PC-3 (cell line): ENCODE data around the gene S100A7A. TPM values are rescaled to one million over a fixed set of nuclear protein-coding genes. Genes with fewer than 3 reads are reported as not detected.

Experiments used
- ATAC-seq: fragments of 200-7000 bp; cut with Tn5 transposase; 2 replicates; pipeline ENCODE4 v1.9.1; 2020; ENCODE audit warnings: mild to moderate bottlenecking, moderate library complexity
- BruUV-seq: library from RNA; stranded (reverse); fragments of 400-500 nt; replicated peaks from 2 replicates; lab custom pipeline; 2021; lab: Mats Ljungman, UMichigan
- CTCF ChIA-PET: fragments of 300-600 bp; sonication (Branson Sonifier 250); formaldehyde crosslinking; loops from one replicate; lab custom pipeline; 2022; ENCODE audit warnings: antibody characterized with exemption; lab: Charles Lee
- POLR2A ChIA-PET: fragments of 300-600 bp; sonication (Branson Sonifier 250); formaldehyde crosslinking; loops from one replicate; lab custom pipeline; 2022; ENCODE audit warnings: antibody characterized with exemption; ENCODE audit not compliant: unreplicated experiment; lab: Charles Lee
- DNase-seq: peaks from one replicate; pipeline ENCODE4 v3.0.0-alpha.2; 2015
- H2AFZ ChIP-seq: fragments of 300-600 bp; sonication (generic); 2 replicates; pipeline ENCODE4 v1.6.0; 2016; ENCODE audit warnings: antibody characterized with exemption, low read length
- H3F3A ChIP-seq: fragments of 300-600 bp; sonication (generic); one replicate; pipeline ENCODE4 v1.6.0; 2017; ENCODE audit warnings: antibody characterized with exemption, low read length, control low read depth, mild to moderate bottlenecking; ENCODE audit not compliant: unreplicated experiment
- H3K27ac ChIP-seq: fragments of 300-600 bp; sonication (generic); 2 replicates; pipeline ENCODE4 v1.5.1; 2016; ENCODE audit warnings: mild to moderate bottlenecking, low read length
- H3K27me3 ChIP-seq: fragments of 300-600 bp; sonication (generic); 2 replicates; pipeline ENCODE4 v1.6.1; 2016; ENCODE audit warnings: low read length, mixed read lengths
- H3K36me3 ChIP-seq: fragments of 300-600 bp; sonication (generic); 2 replicates; pipeline ENCODE4 v1.6.1; 2016; ENCODE audit warnings: low read depth, mixed run types, low read length, mixed read lengths
- H3K4me1 ChIP-seq: fragments of 300-600 bp; sonication (generic); 2 replicates; pipeline ENCODE4 v1.5.1; 2016; ENCODE audit warnings: low read length; ENCODE audit not compliant: insufficient read depth
- H3K4me2 ChIP-seq: fragments of 300-600 bp; sonication (generic); 2 replicates; pipeline ENCODE4 v1.6.0; 2016; ENCODE audit warnings: low read length
- H3K4me3 ChIP-seq: fragments of 300-600 bp; sonication (generic); 2 replicates; pipeline ENCODE4 v1.5.1; 2016; ENCODE audit warnings: mild to moderate bottlenecking, low read length, mixed read lengths
- H3K79me2 ChIP-seq: fragments of 300-600 bp; sonication (generic); 2 replicates; pipeline ENCODE4 v1.6.1; 2017; ENCODE audit warnings: low read length, mixed read lengths
- H3K9ac ChIP-seq: fragments of 300-600 bp; sonication (generic); 2 replicates; pipeline ENCODE4 v1.6.0; 2016; ENCODE audit warnings: mild to moderate bottlenecking, low read length
- H3K9me2 ChIP-seq: fragments of 300-600 bp; sonication (generic); replicated peaks from 2 replicates; pipeline ENCODE4 v1.6.1; 2016; ENCODE audit warnings: mixed run types, low read length, mixed read lengths
- H3K9me3 ChIP-seq: fragments of 300-600 bp; sonication (generic); 2 replicates; pipeline ENCODE4 v1.6.1; 2016; ENCODE audit warnings: low read length, mixed read lengths
- H4K20me1 ChIP-seq: fragments of 300-600 bp; sonication (generic); 2 replicates; pipeline ENCODE4 v1.6.1; 2016; ENCODE audit warnings: low read length, mixed read lengths
- EZH2 ChIP-seq: fragments of 300-600 bp; sonication (generic); IDR thresholded peaks from one replicate; pipeline ENCODE4 v1.6.1; 2017; ENCODE audit warnings: antibody characterized with exemption, mild to moderate bottlenecking, low read length; ENCODE audit not compliant: unreplicated experiment
- EZH2phosphoT487 ChIP-seq: fragments of 300-600 bp; sonication (generic); IDR thresholded peaks from 2 replicates; pipeline ENCODE4 v1.6.1; 2018; ENCODE audit warnings: mild to moderate bottlenecking, antibody characterized with exemption, low read length, borderline replicate concordance
- intact Hi-C: fragments of 100-400 bp; cut with micrococcal nuclease; formaldehyde crosslinking; loops from 2 replicates; pipeline ENCODE4 v1.9.0; 2023
- total RNA-seq: library from RNA; depleted of rRNA; stranded (reverse); fragments of >200 nt; gene quantifications from 2 replicates; pipeline ENCODE4 v1.2.3, GENCODE V29; 2014
- TF ChIP-seq, protein P1 (sequence below): fragments of 300-600 bp; sonication (generic); conservative IDR thresholded peaks from 2 replicates; pipeline ENCODE4 v1.5.1; 2017; ENCODE audit warnings: antibody characterized with exemption, low read depth, mild to moderate bottlenecking, low read length

S100A7A gene
- total RNA-seq, 1 experiment from 2014 or later = not detected

DNA sequence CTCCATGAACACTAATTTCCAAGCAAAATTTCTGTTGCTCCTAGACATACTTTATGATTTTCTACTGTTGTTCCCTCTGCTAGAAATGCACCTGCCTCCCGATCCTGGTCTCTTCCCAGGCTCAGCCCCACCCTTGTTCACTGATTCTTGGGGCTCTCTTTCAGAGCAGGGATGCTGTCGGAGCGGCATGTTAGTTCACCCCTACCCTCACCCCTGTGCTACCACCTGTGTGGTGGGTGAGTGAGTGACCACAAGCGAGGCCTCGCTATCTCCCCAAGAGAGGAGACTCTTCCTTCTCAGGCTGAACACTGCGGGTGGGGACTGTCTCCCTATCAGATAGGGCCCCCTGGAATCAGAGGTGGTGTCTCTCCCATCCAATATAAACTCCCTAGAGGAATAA is 20.5 kb upstream of the S100A7A start:
- CTCF ChIA-PET = no interaction called here
- ATAC-seq (no peak), DNase-seq (no peak)
- Histone ChIP-seq H2AFZ (no peak overlapping the region), H4K20me1 (no peaks in the 10 kb centered on the region), H3K9ac (no peak overlapping the region), H3K4me3 (no peak overlapping the region), H3K9me2 (no peaks in the 10 kb centered on the region), H3K27me3 (peaks cover 62% of the 10 kb centered on the region), H3K27ac (no peak overlapping the region), H3F3A (no peaks in the 10 kb centered on the region), H3K4me2 (peak overlapping the region; percentile 23), H3K4me1 (peaks cover 23% of the 10 kb centered on the region), H3K79me2 (no peaks in the 10 kb centered on the region), H3K36me3 (no peaks in the 10 kb centered on the region), H3K9me3 (no peaks in the 10 kb centered on the region)
- intact Hi-C loops = no loop called here
- TF ChIP-seq, protein P1, sequence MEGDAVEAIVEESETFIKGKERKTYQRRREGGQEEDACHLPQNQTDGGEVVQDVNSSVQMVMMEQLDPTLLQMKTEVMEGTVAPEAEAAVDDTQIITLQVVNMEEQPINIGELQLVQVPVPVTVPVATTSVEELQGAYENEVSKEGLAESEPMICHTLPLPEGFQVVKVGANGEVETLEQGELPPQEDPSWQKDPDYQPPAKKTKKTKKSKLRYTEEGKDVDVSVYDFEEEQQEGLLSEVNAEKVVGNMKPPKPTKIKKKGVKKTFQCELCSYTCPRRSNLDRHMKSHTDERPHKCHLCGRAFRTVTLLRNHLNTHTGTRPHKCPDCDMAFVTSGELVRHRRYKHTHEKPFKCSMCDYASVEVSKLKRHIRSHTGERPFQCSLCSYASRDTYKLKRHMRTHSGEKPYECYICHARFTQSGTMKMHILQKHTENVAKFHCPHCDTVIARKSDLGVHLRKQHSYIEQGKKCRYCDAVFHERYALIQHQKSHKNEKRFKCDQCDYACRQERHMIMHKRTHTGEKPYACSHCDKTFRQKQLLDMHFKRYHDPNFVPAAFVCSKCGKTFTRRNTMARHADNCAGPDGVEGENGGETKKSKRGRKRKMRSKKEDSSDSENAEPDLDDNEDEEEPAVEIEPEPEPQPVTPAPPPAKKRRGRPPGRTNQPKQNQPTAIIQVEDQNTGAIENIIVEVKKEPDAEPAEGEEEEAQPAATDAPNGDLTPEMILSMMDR = no peak
- TF ChIP-seq EZH2 (no peak), EZH2phosphoT487 (no peak)
- POLR2A ChIA-PET = no interaction called here
- BruUV-seq = no TSS peak

DNA sequence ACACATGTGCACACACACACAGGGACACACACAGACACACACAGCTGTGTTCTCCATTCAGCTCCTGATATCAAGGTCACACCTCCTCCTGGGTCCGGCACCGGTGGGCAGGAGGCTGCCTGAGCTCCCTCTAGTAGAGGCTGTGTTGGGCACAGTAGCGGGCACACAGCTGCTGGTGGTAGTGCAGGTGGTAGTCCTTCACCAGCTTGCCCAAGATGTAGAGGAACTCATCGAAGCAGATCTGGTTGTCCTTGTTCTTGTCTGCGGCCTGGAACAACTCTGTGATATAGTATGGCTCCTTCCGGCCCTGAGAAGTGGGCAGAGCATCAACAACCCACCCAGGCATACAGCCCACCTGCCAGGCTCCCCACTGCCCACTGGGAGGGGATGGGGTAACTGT is 19.9 kb upstream of the S100A7A start:
- Histone ChIP-seq H3K9ac (no peak overlapping the region), H3K27me3 (peaks cover 67% of the 10 kb centered on the region), H3K9me3 (no peaks in the 10 kb centered on the region), H4K20me1 (no peaks in the 10 kb centered on the region), H3K4me2 (no peak overlapping the region), H3F3A (no peaks in the 10 kb centered on the region), H3K27ac (no peak overlapping the region), H3K79me2 (no peaks in the 10 kb centered on the region), H2AFZ (no peak overlapping the region), H3K4me1 (peaks cover 16% of the 10 kb centered on the region), H3K9me2 (no peaks in the 10 kb centered on the region), H3K4me3 (no peak overlapping the region), H3K36me3 (no peaks in the 10 kb centered on the region)
- no TSS peak for BruUV-seq
- no peak for DNase-seq
- no peak for TF ChIP-seq EZH2phosphoT487
- TF ChIP-seq, protein P1 = no peak
- no peak for TF ChIP-seq EZH2
- CTCF ChIA-PET = no interaction called here
- intact Hi-C loops = no loop called here
- no peak for ATAC-seq
- POLR2A ChIA-PET = no interaction called here

DNA sequence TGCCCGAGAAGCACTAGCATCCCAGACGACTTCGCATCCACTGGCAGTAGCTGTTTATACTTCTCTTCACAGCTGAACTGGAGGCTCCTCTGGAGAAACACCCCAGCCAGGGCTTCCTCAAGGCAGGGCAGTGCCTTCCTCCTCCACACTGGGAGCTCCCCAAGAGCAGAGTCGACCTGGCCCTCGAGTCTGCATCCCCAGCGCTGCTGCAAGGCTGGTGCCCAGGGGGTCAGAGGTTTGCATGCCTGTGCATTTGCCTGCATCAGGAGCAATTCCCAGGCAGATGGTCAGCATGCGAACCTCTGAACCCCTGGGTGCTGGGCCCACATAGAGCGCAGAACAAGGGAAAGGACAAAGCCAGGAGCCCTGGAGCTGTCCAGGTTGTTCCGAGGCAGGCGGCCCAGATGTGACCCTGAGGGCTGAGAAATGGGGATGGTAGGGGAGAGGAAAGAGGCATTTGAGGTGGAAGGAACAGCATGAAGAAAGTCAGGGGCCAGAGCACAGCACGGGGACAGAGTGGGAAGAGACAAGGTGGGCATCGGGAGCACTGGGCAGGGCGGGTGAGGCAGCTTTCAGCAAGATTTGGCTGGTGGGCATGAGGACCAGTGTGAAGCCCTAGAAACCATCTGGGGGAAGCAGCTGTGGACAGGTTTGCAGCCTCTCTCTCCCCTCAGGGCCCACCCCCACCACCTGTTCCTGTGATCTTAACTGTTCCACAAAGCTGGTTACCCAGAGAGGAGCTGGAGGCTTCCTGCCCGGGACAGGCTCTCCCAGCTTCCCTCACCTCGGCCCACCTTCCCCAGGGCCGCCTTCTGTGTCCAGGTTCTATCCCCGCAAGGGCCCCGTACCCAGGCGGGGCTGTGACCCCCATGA is 19.0 kb upstream of the S100A7A start:
- Histone ChIP-seq H3K79me2 (no peaks in the 10 kb centered on the region), H3K9me2 (no peaks in the 10 kb centered on the region), H3K4me2 (no peak overlapping the region), H3K9ac (no peak overlapping the region), H3K27ac (no peak overlapping the region), H2AFZ (no peak overlapping the region), H3K4me3 (no peak overlapping the region), H3K27me3 (peaks cover 67% of the 10 kb centered on the region), H4K20me1 (no peaks in the 10 kb centered on the region), H3F3A (no peaks in the 10 kb centered on the region), H3K4me1 (peaks cover 14% of the 10 kb centered on the region), H3K9me3 (no peaks in the 10 kb centered on the region), H3K36me3 (no peaks in the 10 kb centered on the region)
- TF ChIP-seq EZH2phosphoT487 (no peak), EZH2 (no peak)
- TF ChIP-seq, protein P1 = no peak
- POLR2A ChIA-PET = no interaction called here
- CTCF ChIA-PET = no interaction called here
- intact Hi-C loops = no loop called here
- DNase-seq = no peak
- ATAC-seq = no peak
- BruUV-seq = no TSS peak
